GM19328 (cell line): ENCODE results near the gene ATG14.
"Not testable (repeated sequence)": the region's sequence is repeated elsewhere in the genome, so short reads cannot be mapped to it uniquely, and the experiment has no call there.

Experiments used
- ATAC-seq: cut with Tn5 transposase; IDR thresholded peaks from one replicate; pipeline ENCODE4 v1.9.1; 2021; ENCODE audit warnings: mild to moderate bottlenecking, moderate library complexity; ENCODE audit not compliant: unreplicated experiment

The ATG14 gene

DNA sequence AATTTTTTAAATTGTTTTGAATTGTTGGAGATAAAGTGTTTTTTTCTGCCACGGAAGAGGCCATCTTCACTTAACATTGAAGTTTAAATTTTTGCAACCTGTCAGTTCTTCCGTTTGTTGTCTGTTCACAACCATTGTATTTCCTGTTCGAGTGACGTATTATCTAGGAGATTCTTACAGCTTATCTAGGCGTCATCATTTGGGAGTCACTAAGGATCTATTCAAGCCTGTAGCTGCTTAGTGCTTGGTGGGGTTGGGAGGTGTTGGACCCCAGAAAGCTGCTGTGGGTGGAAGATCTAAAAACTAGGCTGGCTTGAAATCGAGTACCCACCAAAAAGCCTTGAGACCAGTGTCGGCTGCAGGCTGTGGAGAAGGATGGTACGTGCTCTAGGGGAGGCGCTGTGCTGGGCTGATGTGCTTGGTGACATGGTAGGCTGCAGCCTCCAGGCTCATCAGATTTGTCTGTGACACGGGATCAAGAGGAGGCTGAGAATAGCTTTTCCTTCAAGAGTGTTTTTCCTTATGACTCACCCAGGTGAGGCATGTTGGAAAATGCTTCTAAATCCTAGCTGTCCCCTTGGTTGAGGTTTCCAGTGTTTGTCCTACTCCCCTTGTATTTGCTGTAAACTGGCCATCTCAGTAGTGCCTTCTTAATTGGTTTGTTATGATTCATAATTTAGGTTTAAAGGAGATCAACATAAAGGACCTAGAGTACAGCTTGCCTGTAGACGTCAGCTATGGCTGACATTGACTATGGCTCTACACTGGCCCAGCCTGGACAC, 57.8 kb downstream of the ATG14 start:
- ATAC-seq, result no peak

DNA sequence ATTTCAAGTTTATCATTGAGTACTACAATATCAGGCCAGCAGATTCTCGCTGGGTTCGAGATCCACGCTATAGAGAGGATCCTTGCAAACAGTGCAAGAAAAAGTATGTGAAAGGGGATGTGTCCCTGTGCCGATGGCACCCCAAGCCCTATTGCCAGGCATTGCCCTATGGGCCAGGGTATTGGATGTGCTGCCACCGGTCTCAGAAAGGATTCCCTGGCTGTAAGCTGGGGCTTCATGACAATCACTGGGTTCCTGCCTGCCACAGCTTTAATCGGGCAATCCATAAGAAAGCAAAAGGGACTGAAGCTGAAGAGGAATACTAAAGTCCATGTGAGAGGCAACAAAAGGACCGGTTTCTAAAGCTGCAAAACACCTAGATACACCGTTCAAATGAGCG, 59.4 kb downstream of the ATG14 start:
- no peak for ATAC-seq

DNA sequence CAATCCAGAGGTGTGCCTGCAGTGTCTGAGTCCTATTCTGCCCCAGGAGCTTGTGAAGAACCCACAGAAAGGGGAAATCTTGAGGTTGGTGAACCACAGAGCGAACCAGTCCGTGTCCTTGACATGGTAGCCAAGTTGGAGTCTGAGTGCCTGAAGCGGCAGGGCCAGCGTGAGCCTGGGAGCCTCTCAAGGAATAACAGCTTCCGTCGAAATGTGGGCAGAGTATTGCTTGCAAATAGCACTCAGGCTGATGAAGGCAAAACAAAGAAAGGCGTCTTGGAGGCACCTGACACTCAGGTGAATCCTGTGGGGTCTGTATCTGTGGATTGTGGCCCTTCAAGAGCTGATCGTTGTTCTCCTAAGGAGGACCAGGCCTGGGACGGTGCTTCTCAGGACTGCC, 60.5 kb downstream of the ATG14 start:
- no peak for ATAC-seq

DNA sequence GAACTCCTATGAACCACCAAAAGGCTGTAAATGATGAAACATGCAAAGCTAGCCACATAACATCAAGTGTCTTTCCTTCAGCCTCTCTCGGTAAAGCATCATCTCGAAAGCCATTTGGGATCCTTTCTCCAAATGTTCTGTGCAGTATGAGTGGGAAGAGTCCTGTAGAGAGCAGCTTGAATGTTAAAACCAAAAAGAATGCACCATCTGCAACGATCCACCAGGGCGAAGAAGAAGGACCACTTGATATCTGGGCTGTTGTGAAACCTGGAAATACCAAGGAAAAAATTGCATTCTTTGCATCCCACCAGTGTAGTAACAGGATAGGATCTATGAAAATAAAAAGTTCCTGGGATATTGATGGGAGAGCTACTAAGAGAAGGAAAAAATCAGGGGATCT, 61.2 kb downstream of the ATG14 start:
- no peak for ATAC-seq

DNA sequence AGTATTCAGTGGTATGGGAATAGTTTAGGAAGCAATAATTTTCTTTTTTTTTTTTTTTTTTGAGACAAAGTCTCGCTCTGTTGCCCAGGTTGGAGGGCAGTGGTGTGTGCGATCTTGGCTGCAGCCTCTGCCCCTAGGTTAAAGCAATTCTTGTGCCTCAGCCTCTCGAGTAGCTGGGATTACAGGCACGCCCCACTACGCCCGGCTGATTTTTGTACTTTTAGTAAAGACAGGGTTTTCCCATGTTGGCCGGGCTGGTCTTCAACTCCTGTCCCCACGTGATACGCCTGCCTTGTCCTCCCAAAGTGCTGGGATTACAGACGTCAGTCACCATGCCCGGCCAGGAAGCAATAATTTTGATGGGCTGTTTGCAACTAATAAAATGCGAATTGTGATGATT, 62.1 kb downstream of the ATG14 start:
- ATAC-seq, result no peak

DNA sequence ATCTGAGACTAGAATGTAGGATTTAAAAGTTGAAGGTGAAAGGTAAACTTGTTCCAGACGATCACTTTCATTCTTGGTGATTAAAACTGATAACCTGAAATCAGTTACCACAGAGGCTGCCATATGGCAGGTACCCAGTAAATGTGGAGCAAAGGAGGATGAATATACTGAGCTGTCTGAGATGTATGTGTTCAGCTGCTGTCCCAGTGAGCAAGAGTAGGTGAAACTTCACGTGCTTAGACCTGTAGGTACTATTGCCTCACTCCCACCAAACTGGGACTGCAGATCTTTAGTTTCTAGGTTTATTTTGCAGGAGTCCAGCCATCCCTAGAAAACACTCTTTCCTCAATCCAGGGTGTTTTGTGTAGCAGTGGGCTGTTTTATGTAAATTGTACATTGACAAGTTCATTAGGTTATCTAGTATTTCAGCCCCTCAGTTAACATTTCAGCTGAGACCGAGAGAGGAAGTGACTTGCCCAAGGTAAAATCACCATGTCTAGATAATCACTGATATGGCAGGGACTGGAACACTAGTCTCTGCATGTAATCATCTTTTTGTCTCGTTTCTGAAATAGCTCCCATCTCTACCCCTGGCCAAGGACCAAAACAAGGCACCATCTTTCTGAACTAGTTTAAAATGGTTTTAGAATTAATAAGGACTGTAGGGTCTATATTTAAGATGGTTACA, 62.7 kb downstream of the ATG14 start:
- ATAC-seq, result no peak

DNA sequence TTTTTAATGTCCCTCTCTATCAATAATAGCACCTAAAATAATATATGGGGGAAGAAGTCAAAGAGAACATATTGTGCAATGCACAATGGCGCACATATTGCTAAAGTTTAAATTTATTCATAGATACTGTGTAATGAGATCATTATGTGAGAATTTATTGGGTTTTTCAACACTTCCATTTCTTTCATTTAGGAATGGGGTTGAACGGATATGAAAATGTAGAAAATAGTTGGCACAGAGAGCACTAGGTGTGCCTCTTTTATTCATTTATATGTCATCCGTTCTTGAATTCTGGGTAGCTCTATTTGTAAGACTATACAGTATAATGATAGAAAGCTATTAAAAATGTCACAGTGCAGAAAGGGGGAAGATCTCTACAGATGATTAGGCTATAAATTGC, 63.9 kb downstream of the ATG14 start:
- no peak for ATAC-seq

DNA sequence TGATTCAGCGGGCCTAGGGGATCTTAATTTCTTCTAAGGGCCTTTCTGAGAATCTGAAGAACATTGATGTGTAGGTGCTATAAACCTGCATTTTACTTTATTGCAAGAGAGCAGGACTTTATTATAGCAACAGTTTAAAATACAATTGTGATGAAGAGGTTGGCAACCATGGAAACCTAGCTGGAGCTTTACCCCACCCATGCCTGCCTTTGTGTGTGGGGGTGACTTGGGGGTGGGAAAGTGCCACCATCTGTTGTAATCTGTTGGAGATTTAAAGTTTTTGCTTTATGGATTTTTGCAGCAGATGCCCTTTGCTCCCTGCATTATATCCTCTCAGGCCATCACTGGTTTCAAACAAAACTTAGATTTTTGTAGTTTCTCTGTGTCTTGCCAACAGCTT, 64.6 kb downstream of the ATG14 start:
- ATAC-seq, result no peak

DNA sequence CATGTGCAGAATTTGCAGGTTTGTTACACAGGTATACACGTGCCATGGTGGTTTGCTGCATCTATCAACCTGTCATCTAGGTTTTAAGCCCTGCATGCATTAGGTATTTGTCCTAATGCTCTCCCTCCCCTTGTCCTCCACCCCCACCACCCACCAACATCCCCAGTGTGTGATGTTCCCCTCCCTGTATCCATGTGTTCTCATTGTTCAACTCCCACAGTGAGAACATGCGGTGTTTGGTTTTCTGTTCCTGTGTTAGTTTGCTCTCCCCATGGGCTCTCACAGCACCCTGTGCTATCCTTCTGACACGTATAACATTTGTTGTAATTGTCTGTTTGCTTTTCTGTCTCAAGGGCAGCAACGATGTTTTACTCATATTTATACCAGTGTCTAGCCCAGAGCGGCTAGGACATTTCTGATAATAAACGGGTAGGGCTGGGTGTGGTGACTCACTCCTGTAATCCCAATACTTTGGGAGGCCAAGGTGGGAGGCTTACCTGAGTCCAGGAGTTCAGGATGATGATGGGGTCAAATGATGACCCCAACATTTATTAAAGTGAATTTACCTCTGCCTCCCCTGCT, 67.0 kb downstream of the ATG14 start:
- not testable (repeated sequence) for ATAC-seq

DNA sequence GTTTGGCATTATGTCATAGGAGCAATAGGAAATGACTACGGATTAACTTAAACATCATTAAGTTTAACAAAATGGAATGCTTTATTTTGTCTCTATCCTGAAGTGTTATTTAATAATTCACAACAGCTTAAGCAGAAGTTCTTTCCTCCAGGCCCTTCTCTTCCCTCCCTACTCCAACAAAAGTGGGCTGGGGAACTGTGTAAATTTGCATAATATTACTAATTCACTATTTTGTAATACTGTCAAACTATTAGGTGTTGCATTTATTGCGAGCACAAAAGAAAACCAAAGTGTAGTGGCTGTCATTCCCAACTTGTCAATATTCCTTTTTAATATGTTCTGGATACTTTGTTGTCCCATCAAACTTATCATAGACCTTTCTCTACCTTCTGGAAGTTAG, 69.8 kb downstream of the ATG14 start:
- no peak for ATAC-seq

DNA sequence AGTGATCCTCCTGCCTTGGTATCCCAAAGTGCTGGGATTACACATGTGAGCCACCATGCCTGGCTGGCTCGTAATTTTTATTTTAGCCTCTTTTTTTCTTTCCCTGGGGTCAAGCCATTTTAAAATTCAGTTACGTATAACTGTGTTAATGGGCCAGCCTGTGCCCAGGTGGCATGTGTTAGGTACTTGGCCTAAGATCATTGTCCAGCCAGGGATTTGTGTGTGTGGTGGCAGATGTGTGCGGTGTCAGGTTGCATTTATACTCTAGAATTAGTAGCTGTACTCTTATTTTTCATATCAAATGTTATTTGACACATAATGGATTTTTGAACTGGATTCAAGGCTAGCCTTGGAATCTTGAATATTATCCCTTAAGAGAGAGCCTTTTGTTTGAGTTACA, 71.1 kb downstream of the ATG14 start:
- no peak for ATAC-seq

DNA sequence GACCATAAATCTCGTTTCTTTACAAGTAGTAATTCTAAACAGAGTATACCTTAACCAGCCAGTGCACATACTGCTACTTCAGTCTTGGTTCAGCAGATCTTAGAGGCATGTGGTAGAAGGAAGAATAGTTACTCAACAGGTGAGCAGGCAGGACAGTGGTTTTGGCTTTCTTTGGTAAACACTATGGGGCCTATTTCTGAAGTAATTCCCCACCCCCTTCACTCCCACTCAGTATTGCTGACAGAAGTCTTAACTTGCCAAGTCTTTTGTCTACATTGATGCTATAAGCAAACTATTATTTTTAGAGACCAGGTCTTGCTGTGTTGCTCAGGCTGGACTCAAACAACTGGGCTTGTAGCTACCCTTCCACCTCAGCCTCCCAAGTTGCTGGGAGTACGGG, 71.9 kb downstream of the ATG14 start:
- peak; percentile 84 for ATAC-seq

DNA sequence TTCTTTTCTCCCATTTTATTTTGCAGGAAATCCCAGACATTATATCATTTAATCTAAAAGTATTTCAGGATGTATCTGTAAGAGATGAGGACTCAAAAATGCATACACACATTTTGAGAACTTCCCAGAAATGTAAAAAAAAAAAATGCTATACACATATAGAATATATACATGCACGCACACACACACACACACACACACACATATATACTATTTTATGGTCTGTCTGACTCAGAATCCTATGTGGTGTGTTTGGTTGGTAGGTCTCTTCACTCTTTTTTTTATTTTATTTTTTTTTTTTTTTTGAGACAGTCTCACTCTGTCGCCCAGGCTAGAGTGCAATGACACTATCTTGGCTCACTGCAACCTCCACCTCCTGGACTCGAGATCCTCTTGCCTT, 74.9 kb downstream of the ATG14 start:
- no peak for ATAC-seq

DNA sequence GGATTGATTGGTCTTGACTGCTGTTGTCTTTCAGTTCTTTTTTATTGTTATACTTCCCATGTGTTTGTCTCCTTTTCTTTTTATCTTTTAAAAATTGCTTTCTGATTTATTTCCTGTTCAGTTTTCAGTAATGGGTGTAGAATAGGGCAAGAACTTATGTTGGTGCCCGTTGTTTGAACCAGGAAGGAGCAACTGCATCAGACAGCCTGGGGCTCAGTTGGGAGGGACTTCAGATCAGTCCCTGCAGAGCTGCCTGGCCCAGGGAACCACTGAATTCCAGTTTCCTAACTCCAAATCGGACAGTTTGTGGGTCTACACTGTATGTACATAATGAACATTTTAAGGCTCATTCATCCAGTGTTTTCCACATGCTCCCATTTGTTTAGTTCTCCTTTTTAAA, 75.5 kb downstream of the ATG14 start:
- no peak for ATAC-seq

DNA sequence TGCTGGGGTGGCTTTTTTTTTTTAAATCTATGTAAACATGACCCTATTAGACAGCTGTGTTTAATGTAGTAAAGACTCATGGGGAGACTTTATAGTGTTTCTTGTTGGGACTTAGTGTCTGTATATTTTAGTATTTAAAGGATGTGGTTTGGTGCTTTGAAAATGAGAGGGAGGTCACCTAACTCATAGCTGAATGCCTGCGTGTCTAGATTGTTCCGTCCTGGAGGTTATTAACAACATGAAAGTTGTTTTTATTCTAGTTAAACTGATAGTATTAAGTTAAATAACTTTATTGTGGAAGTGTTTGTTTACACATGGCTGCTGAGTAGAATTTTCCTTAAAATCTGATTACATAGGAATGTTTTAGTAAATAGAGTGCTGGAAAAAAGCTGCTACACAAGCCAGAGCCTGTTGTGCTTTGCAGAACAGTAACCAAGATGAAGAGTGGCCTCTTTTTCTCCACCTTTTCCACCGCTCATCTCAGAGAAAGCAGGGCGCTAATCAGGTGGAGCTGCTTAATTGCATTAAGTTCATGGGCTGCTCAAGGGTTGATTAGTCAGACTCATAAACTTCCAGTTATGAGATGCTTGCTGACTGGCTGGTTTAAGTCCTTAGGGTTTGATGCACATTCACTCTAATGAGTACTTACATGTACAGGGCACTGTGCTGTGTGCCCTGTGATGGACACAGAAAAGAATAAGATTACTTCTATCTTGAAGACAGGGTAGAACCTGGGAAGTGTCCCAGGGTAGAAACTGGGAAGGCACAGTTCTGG, 77.7 kb downstream of the ATG14 start:
- no peak for ATAC-seq

DNA sequence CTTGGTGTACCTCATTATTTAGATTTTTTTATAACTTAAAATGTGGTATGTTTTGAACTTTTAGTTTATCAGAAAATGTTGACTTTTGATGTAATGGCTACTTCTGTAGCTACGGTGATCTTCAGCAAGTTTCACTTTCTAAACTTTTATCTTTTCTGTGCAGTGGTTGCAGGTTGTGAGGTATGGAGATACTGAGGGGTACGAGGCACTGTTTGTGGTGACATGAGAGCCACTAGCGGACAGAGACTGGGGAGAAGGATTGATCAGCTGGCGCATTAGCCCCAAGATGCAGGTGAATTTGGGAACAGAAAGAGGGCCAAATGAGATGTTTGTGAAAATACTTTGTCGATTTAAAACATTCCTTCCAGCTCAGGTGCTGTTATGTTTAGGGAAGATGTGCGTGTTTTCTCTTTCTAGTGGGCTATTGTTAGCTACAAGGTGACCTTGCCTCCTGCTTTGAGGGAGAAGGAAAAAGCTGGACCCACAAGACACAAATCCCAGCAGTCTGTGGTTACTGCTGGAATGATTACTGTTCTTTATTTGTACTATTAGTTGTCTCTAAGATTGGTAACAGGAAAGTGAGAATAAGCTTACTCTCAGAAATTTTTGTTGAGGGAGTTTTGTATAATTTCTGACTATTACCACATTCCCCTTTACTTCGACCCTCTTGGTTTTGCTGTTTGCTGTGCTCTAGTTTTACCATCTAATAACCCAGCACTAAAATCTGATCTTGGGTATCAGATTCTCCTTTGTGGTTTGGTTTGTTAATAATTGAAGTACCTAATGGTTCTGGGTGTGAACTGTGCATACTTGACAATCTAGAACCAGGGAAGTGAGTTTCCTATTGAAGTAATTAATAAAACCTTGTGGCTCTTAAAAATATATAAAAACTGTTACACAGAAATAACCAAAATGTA, 78.7 kb downstream of the ATG14 start:
- ATAC-seq, result no peak

DNA sequence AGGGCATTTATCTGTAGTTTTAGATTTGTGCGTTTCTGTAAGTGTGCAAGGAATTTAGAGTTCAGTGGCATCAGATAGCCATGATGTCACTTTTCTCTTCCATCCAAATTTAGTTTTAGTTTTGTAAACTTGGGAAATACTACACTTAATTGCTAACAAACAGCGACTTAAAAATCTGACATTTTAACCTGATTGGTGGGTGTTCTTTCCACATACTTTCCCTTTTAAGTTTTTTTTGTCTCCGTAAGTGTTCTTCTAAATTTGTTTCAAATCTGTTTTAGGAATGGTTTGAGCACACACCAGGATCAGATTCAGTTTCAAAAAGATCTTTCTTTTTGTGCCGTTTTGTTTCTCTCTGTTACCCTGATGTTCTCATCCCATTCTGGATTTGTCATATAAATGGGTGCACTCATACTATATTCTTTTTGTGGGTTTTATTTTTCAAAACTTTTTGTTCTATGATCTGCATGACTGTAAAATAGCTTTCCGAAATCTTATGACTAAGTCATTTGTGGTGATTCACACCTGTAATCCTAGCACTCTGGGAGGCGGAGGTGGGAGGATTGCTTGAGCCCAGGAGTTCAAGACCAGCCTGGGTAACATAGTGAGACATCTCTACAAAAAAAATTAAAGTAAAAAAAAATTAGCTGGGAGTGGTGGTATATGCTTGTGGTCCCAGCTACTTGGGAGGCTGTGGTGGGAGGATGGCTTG, 81.5 kb downstream of the ATG14 start:
- no peak for ATAC-seq

DNA sequence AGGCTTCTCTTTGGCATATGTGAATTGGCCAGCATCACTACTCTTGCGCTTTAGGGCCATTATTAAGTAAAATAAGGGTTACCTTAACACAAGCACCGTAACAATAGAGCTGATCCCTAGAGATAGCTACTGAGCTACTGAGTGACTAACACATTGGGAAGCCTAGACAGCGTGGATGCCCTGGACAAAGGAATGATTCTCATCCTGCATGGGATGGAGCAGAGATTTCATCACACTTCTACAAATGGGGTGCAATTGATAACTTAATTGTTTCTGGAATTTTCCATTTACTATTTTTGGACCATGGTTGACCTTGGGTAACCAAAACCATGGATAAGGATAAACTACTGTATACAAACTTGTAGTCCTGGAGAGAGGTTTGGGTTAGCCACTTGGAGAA, 83.3 kb downstream of the ATG14 start:
- ATAC-seq, result no peak

DNA sequence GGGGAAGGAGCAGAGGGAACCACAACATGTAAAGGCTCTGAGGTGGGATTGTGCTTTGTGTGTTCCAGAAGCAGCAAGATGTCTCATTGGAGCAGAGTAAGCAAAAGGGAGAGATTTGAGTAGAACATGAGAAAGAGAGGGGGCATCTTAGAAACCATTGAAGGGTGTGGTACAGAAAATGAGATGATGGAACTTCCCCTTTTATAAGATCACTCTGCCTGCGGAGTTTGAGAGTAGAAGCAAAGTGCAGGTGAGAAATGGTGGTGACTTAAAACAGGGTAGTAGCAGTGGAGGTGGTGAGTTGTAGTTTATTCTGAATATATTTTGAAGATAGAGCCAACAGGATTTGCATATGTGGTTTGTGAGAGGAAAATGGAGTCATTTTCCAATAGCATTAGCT, 84.5 kb downstream of the ATG14 start:
- no peak for ATAC-seq

DNA sequence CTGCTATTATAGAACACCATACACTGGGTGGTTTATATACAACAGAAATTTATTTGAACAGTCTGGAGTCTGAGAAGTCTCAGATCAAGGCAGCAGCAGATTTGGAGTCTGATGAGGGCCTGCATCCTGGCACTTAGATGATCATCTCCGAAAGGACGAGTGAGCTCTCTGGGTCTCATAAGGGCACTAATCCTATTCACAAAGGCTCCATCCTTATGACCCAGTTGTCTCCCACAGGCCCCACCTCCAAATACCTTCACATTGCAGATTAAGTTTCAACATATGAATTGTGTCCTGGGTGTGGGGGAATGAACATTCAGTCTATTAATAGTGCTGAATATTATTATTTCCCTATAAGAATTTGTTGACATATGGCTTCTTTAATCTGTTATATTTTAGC, 86.8 kb downstream of the ATG14 start:
- no peak for ATAC-seq
